ENCODE data around the gene SCRT2. TPM values are rescaled to one million over a fixed set of nuclear protein-coding genes. Genes with fewer than 3 reads are reported as not detected.
"Not testable (repeated sequence)": the region's sequence is repeated elsewhere in the genome, so short reads cannot be mapped to it uniquely, and the experiment has no call there.

Gene SCRT2
- total and polyA plus RNA-seq, 5 donors from 2014 or later, result not detected

DNA sequence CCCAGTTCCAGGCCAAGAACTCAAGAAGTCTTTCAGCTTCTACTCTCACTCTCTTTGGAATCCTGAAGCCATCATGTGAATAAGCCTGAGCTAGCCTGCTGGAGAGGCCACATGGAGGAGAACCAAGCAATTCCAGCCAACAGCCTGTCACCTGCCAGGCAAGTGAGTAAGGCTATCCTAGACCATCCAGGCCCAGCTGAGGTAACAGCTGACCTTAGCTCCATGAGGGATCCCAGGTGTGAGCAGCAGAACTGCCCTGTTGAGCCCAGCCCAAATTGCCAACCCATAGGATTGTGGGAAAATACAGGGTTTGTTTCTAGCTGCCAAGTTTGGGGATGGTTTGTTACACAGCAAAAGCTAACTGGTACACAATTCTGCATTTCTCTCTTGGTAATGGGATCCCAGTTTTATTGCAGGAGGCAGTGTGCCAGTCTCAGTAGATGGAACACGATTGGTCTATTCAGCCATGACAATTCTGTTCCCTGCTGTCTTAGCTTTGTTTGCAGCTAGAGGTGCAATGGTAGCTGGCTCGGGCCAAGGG is 28.1 kb downstream of the SCRT2 start:
- Mint-ChIP-seq H3K27me3 (peaks cover 4% of the 10 kb centered on the region), H3K4me3 (no peak overlapping the region), H3K36me3 (peaks cover 10% of the 10 kb centered on the region), H3K9me3 (no peaks in the 10 kb centered on the region), H3K27ac (no peak overlapping the region), H3K4me1 (peaks cover 5 to 38% (median 23%) of the 10 kb centered on the region in 4 donors)
- peaks cover 12% of the 10 kb centered on the region for H3K36me3 ChIP-seq (ENCODE audit: control insufficient read depth, insufficient read depth, low read length)
- peaks cover 6% of the 10 kb centered on the region for H3K27me3 ChIP-seq (ENCODE audit: control insufficient read depth, insufficient read depth, low read length)
- ATAC-seq (ENCODE audit: low read depth in 2 of 2) (no peak), DNase-seq (no peak)
- peaks cover 20% of the 10 kb centered on the region for H3K4me1 ChIP-seq (ENCODE audit: control insufficient read depth, insufficient read depth, low read length, poor library complexity, severe bottlenecking)
- no peak overlapping the region for H3K27ac ChIP-seq (ENCODE audit: insufficient read depth, low read length, poor library complexity, severe bottlenecking)
- H3K4me3 ChIP-seq (ENCODE audit: low read depth, low read length), result no peak overlapping the region
- no peaks in the 10 kb centered on the region for H3K9me3 ChIP-seq (ENCODE audit: control insufficient read depth in 2 of 2, low read length in 2 of 2)

DNA sequence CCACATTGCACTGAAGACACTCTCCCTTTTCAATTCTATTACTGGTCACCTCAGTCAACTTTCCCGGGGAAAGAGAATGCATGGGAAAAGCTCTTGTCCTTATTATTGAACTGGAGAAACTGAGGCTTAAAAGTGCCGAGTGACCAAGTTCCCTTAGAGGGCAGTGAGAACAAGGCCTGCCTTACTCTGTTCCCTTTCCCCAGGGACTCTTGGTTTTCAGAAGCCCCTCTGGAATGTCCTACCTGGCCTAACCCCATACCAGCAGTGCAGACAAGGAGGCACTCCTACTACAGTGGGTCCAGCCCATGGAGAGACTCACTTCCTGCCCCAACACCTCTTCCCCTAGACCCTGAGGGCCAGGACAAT is 28.8 kb downstream of the SCRT2 start:
- H3K9me3 Mint-ChIP-seq, result no peaks in the 10 kb centered on the region
- H3K9me3 ChIP-seq (ENCODE audit: control insufficient read depth in 2 of 2, low read length in 2 of 2), result no peaks in the 10 kb centered on the region
- H3K27me3 Mint-ChIP-seq, result peaks cover 4% of the 10 kb centered on the region
- no peak for DNase-seq
- H3K27ac ChIP-seq (ENCODE audit: insufficient read depth, low read length, poor library complexity, severe bottlenecking), result no peak overlapping the region
- H3K36me3 Mint-ChIP-seq, result peaks cover 10% of the 10 kb centered on the region
- H3K4me3 ChIP-seq (ENCODE audit: low read depth, low read length), result no peak overlapping the region
- H3K4me1 ChIP-seq (ENCODE audit: control insufficient read depth, insufficient read depth, low read length, poor library complexity, severe bottlenecking), result peaks cover 17% of the 10 kb centered on the region
- H3K4me3 Mint-ChIP-seq, result peak overlapping the region in 1 of 4 donors; percentile 15
- no peak overlapping the region for H3K27ac Mint-ChIP-seq
- H3K4me1 Mint-ChIP-seq, result peaks cover 3 to 31% (median 16%) of the 10 kb centered on the region in 4 donors
- H3K27me3 ChIP-seq (ENCODE audit: control insufficient read depth, insufficient read depth, low read length), result peaks cover 6% of the 10 kb centered on the region
- H3K36me3 ChIP-seq (ENCODE audit: control insufficient read depth, insufficient read depth, low read length), result peaks cover 12% of the 10 kb centered on the region
- no peak for ATAC-seq (ENCODE audit: low read depth in 2 of 2)

DNA sequence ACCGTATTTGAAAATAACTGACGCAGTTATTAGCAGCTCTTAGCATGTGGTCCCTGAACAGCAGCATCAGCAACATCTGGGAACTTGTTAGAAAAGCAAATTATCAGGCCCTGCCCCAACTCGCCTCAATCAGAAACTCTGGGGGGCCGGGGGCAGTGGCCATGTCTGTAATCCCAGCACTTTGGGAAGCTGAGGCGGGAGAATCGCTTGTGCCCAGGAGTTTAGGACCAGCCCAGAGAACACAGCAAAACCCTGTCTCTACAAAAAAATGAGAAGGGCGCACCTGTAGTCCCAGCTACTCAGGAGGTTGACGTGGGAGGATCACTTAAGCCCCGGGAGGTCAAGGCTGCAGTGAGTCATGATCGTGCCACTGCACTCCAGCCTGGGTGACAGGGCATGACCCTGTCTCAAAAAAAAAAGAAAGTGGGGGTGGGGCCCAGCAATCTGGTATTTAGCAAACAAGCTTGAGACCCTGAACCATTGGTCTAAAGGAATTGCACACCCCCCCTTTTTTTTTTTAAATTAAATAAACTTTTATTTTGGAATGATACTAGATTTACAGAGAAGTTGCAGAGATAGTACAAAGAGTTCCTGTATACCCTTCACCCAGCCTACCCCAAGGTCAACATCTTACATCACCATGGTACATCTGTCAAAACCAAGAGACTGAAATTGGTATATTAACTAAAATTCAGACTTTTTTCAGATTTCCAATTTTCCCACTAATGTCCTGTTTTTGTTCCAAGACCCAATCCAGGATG is 29.3 kb downstream of the SCRT2 start:
- Mint-ChIP-seq H3K27ac (peak overlapping the region in 1 of 3 donors; percentile 52), H3K9me3 (no peaks in the 10 kb centered on the region), H3K36me3 (peaks cover 10% of the 10 kb centered on the region), H3K27me3 (peaks cover 5% of the 10 kb centered on the region), H3K4me3 (no peak overlapping the region), H3K4me1 (peaks cover 0 to 28% (median 14%) of the 10 kb centered on the region in 4 donors)
- H3K27ac ChIP-seq (ENCODE audit: insufficient read depth, low read length, poor library complexity, severe bottlenecking), result no peak overlapping the region
- DNase-seq, result no peak
- ATAC-seq (ENCODE audit: low read depth in 2 of 2), result no peak
- peaks cover 6% of the 10 kb centered on the region for H3K27me3 ChIP-seq (ENCODE audit: control insufficient read depth, insufficient read depth, low read length)
- H3K4me3 ChIP-seq (ENCODE audit: low read depth, low read length), result no peak overlapping the region
- peaks cover 13% of the 10 kb centered on the region for H3K4me1 ChIP-seq (ENCODE audit: control insufficient read depth, insufficient read depth, low read length, poor library complexity, severe bottlenecking)
- no peaks in the 10 kb centered on the region for H3K9me3 ChIP-seq (ENCODE audit: control insufficient read depth in 2 of 2, low read length in 2 of 2)
- peaks cover 12% of the 10 kb centered on the region for H3K36me3 ChIP-seq (ENCODE audit: control insufficient read depth, insufficient read depth, low read length)

DNA sequence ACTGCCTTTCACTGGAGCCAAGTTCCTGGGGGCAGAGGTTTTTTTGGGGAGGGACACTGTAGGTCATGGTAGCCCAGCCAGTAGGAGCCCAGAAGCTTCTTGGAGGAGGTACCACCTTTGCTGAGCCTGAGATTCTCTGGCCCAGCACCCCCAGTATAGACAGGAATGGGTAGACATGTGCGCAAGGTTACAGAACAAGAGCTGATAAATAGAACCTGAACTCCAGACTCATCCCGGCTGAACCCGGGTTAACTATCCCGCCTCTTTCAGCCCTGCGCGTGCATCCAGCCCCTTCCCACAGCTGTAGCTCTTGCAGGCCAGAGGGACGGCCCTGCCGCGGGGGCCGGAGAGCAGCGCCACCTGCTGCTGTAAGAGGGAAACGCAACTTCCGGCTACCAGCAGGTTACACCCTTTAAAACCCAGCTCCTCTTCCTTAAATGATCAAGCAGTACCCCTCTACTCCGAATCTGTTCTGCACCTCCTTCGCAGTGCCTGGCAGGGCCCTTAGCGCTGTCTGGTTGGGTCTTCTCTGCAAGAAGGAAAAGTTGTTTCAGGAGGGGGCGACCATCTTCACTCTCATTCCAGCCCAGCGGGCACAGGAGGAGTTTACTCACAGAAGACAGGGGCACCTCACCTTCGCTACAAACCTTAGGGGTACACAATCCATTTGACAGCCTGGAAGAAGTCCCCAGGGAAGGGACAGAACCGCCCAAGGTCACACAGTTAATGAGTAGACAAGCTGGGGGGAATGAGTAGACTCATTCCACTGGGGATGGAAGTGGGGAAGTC is 30.1 kb downstream of the SCRT2 start:
- peak overlapping the region in 1 of 4 donors; percentile 43 for H3K4me3 Mint-ChIP-seq
- peaks cover 0 to 24% (median 13%) of the 10 kb centered on the region in 4 donors for H3K4me1 Mint-ChIP-seq

DNA sequence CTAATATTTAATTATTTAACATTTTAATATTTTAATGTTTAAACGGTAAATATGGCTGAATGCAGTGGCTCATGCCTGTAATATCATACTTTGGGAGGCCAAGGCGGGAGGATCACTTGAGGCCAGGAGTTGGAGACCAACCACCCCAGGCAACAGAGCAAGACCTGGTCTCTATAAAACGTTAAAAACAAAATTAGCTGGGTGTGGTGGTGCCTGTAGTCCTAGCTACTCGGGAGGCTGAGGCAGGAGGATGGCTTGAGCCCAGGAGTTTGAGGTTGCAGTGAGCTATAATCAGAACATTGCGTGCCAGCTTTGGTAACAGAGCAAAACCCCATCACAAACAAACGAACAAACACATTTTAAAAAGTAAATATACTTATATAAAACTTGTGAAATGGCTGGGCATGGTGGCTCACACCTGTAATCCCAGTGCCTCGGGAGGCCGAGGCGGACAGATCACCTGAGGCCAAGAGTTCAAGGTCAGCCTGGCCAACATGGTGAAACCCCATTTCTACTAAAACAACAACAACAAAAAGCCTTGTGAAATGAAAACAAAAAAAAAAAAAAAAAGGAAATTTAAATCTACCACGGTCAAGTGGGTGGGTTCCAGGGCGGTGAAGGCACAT is 30.8 kb downstream of the SCRT2 start:
- H3K27me3 Mint-ChIP-seq, result peaks cover 11% of the 10 kb centered on the region
- Histone ChIP-seq H3K9me3 (ENCODE audit: control insufficient read depth in 2 of 2, low read length in 2 of 2) (no peaks in the 10 kb centered on the region), H3K27me3 (ENCODE audit: control insufficient read depth, insufficient read depth, low read length) (peaks cover 6% of the 10 kb centered on the region), H3K4me3 (ENCODE audit: low read depth, low read length) (no peak overlapping the region), H3K4me1 (ENCODE audit: control insufficient read depth, insufficient read depth, low read length, poor library complexity, severe bottlenecking) (peaks cover 13% of the 10 kb centered on the region), H3K27ac (ENCODE audit: insufficient read depth, low read length, poor library complexity, severe bottlenecking) (no peak overlapping the region), H3K36me3 (ENCODE audit: control insufficient read depth, insufficient read depth, low read length) (peaks cover 12% of the 10 kb centered on the region)
- H3K27ac Mint-ChIP-seq, result no peak overlapping the region
- peaks cover 0 to 20% (median 12%) of the 10 kb centered on the region in 4 donors for H3K4me1 Mint-ChIP-seq
- H3K36me3 Mint-ChIP-seq, result peaks cover 6% of the 10 kb centered on the region
- no peak overlapping the region for H3K4me3 Mint-ChIP-seq
- DNase-seq, result no peak
- ATAC-seq (ENCODE audit: low read depth in 2 of 2), result no peak
- H3K9me3 Mint-ChIP-seq, result no peaks in the 10 kb centered on the region

More for the DNA sequence above, 30.1 kb downstream of the SCRT2 start:
- peaks cover 6% of the 10 kb centered on the region for H3K27me3 ChIP-seq (ENCODE audit: control insufficient read depth, insufficient read depth, low read length)
- Mint-ChIP-seq H3K27me3 (peaks cover 11% of the 10 kb centered on the region), H3K27ac (no peak overlapping the region), H3K36me3 (peaks cover 10% of the 10 kb centered on the region), H3K9me3 (no peaks in the 10 kb centered on the region)
- H3K27ac ChIP-seq (ENCODE audit: insufficient read depth, low read length, poor library complexity, severe bottlenecking), result no peak overlapping the region
- no peaks in the 10 kb centered on the region for H3K9me3 ChIP-seq (ENCODE audit: control insufficient read depth in 2 of 2, low read length in 2 of 2)
- DNase-seq (peak; percentile 42 to 82 (median 61)), ATAC-seq (ENCODE audit: low read depth in 2 of 2) (peak; percentile 65 to 75)
- H3K4me3 ChIP-seq (ENCODE audit: low read depth, low read length), result no peak overlapping the region
- peaks cover 13% of the 10 kb centered on the region for H3K4me1 ChIP-seq (ENCODE audit: control insufficient read depth, insufficient read depth, low read length, poor library complexity, severe bottlenecking)
- peaks cover 12% of the 10 kb centered on the region for H3K36me3 ChIP-seq (ENCODE audit: control insufficient read depth, insufficient read depth, low read length)

DNA sequence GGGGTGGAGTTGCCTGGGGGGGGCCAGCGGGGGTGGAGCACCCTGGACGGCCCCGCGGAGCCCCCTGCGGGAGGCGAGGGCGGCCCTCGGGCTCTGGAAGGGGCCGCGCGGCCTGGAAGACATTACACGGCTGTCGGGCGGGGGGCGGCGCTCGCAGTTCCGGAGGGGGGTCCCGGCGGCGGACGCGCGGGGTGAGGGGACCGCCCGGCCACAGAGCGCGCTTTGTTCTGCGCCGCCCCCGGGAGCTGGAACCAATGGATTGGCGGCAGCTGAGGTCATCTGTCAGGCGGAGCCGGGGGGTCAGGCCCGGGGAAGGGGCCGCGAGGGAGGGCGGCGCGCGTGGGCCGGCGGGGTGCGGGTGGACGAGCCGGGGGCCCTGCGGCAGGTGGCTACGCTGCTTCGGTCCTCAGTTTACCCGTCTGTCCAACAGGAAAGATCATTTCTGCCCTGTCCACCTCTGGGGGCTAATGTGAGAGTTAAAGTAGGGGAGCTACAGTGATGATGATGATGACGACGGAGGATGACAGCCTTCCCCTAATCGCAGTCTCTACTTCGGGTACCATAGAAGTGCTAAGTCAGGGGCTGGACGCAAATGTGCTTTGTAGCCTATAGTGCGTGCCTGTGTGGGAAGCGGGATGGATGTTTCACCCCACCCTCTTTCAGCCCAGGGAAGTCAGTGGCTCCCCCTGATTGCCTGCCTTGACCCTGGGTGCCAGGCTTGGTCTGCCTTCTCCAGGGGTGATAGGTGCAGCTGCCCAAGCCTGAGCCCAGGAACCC is 33.0 kb downstream of the SCRT2 start:
- no peak for DNase-seq
- Histone ChIP-seq H3K27me3 (ENCODE audit: control insufficient read depth, insufficient read depth, low read length) (peaks cover 6% of the 10 kb centered on the region), H3K36me3 (ENCODE audit: control insufficient read depth, insufficient read depth, low read length) (peaks cover 4% of the 10 kb centered on the region), H3K27ac (ENCODE audit: insufficient read depth, low read length, poor library complexity, severe bottlenecking) (no peak overlapping the region), H3K4me3 (ENCODE audit: low read depth, low read length) (no peak overlapping the region), H3K9me3 (ENCODE audit: control insufficient read depth in 2 of 2, low read length in 2 of 2) (no peaks in the 10 kb centered on the region), H3K4me1 (ENCODE audit: control insufficient read depth, insufficient read depth, low read length, poor library complexity, severe bottlenecking) (peaks cover 13% of the 10 kb centered on the region)
- H3K27ac Mint-ChIP-seq, result no peak overlapping the region
- peaks cover 0 to 18% (median 11%) of the 10 kb centered on the region in 4 donors for H3K4me1 Mint-ChIP-seq
- peak overlapping the region in 3 of 4 donors; percentile 32 to 63 (median 39) for H3K4me3 Mint-ChIP-seq
- peaks cover 11% of the 10 kb centered on the region for H3K27me3 Mint-ChIP-seq
- no peaks in the 10 kb centered on the region for H3K36me3 Mint-ChIP-seq
- ATAC-seq (ENCODE audit: low read depth in 2 of 2), result no peak
- H3K9me3 Mint-ChIP-seq, result no peaks in the 10 kb centered on the region

DNA sequence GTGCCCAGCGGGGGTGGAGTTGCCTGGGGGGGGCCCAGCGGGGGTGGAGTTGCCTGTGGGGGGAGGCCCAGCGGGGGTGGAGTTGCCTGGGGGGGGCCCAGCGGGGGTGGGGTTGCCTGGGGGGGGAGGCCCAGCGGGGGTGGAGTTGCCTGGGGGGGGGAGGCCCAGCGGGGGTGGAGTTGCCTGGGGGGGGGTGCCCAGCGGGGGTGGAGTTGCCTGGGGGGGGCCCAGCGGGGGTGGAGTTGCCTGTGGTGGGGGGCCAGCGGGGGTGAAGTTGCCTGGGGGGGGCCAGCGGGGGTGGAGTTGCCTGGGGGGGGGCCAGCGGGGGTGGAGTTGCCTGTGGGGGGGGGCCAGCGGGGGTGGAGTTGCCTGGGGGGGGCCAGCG is 33.6 kb downstream of the SCRT2 start:
- not testable (repeated sequence) for H3K36me3 Mint-ChIP-seq

More for the DNA sequence above, 33.6 kb downstream of the SCRT2 start:
- peaks cover 11% of the 10 kb centered on the region for H3K27me3 Mint-ChIP-seq
- H3K4me3 ChIP-seq (ENCODE audit: low read depth, low read length); H3K27me3 ChIP-seq (ENCODE audit: control insufficient read depth, insufficient read depth, low read length); H3K4me3 Mint-ChIP-seq; H3K9me3 ChIP-seq (ENCODE audit: control insufficient read depth in 2 of 2, low read length in 2 of 2); ATAC-seq (ENCODE audit: low read depth in 2 of 2); DNase-seq; H3K36me3 ChIP-seq (ENCODE audit: control insufficient read depth, insufficient read depth, low read length); H3K27ac ChIP-seq (ENCODE audit: insufficient read depth, low read length, poor library complexity, severe bottlenecking); H3K27ac Mint-ChIP-seq; H3K9me3 Mint-ChIP-seq: not testable (repeated sequence)
- H3K4me1 ChIP-seq (ENCODE audit: control insufficient read depth, insufficient read depth, low read length, poor library complexity, severe bottlenecking), result peaks cover 13% of the 10 kb centered on the region
- peaks cover 0 to 18% (median 11%) of the 10 kb centered on the region in 4 donors for H3K4me1 Mint-ChIP-seq

All from CD4-positive, CD25-positive, alpha-beta regulatory T cell (primary cell).